ENCODE data around the gene GPR152.

DNA sequence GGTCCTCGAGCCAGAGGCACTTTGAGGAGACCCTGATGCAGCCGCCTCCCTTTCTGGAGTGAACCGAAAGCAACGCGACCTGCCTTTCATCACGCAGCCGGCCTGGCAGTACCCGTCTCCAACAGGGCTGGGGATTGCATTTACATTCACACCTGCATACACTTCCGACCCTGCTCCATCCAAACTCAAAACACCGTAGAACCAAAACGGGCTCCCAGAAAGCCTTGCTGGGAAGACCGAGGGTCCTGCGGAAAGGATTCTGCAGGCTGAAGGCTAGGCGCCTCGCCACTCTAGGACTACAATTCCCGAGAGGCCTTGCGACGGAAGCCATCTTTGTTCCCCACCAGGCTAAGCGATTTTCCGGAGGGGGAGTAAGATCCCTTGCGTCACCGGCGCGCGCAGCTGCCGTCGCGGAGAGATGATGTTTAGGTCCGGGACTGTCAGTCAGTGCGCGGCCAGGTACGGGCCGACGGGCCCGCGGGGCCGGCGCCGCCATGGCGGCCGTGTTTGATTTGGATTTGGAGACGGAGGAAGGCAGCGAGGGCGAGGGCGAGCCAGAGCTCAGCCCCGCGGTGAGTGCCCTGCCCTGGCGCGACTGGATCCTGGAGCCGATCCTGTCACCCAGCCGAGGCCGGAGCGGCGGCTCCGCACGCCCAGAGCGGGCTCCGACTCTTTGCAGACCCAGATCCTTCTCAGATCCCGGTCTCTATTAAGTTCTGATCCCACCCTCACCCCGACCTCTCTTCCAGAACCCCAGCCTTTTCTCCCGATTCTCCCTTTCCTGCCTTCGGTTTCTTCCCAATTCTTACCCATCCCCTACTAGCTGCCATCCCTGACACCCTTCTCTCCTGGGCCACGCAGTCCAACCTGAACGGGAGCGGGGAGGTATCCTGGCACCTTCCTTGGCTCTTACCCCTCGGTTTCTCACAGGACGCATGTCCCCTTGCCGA is 24.2 kb downstream of the GPR152 start, which contains the start of gene RPS6KB2:
- TF ChIP-seq, protein P1, sequence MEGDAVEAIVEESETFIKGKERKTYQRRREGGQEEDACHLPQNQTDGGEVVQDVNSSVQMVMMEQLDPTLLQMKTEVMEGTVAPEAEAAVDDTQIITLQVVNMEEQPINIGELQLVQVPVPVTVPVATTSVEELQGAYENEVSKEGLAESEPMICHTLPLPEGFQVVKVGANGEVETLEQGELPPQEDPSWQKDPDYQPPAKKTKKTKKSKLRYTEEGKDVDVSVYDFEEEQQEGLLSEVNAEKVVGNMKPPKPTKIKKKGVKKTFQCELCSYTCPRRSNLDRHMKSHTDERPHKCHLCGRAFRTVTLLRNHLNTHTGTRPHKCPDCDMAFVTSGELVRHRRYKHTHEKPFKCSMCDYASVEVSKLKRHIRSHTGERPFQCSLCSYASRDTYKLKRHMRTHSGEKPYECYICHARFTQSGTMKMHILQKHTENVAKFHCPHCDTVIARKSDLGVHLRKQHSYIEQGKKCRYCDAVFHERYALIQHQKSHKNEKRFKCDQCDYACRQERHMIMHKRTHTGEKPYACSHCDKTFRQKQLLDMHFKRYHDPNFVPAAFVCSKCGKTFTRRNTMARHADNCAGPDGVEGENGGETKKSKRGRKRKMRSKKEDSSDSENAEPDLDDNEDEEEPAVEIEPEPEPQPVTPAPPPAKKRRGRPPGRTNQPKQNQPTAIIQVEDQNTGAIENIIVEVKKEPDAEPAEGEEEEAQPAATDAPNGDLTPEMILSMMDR (IDR thresholded peaks at IDR 0.05) = peak in 2 of 4 experiments; percentile 39 to 42
- TF ChIP-seq POLR2A (IDR thresholded peaks at IDR 0.05) (peak; percentile 91), POLR2AphosphoS5 (IDR thresholded peaks at IDR 0.05) (peak; percentile 100)
